HG02973 (cell line): ENCODE results near the gene ERP44.
"Not testable (repeated sequence)": the region's sequence is repeated elsewhere in the genome, so short reads cannot be mapped to it uniquely, and the experiment has no call there.

Source experiments
- ATAC-seq: cut with Tn5 transposase; IDR thresholded peaks from one replicate; pipeline ENCODE4 v1.9.1; 2021; ENCODE audit warnings: moderate library complexity; ENCODE audit not compliant: unreplicated experiment

ERP44 gene

GRCh38 chr9:100070104-100071041 lies 28.4 kb downstream of the ERP44 start:
- ATAC-seq = no peak

- ATAC-seq = not testable (repeated sequence)
Observed at GRCh38 chr9:100069068-100069467, 29.7 kb downstream of the ERP44 start.

GRCh38 chr9:100067990-100068389 lies 30.8 kb downstream of the ERP44 start:
- ATAC-seq = not testable (repeated sequence)

- peak; percentile 94 for ATAC-seq
Observed at GRCh38 chr9:100066539-100066938, 32.3 kb downstream of the ERP44 start.

- ATAC-seq = no peak
Observed at GRCh38 chr9:100064872-100065581, 33.8 kb downstream of the ERP44 start.

GRCh38 chr9:100063185-100063584 lies 35.6 kb downstream of the ERP44 start:
- no peak for ATAC-seq

- not testable (repeated sequence) for ATAC-seq
Observed at GRCh38 chr9:100062683-100063082, 36.1 kb downstream of the ERP44 start.

- peak; percentile 89 for ATAC-seq
Observed at GRCh38 chr9:100058699-100059579, 39.9 kb downstream of the ERP44 start.

- no peak for ATAC-seq
Observed at GRCh38 chr9:100057624-100058023, 41.2 kb downstream of the ERP44 start.

- ATAC-seq = no peak
Observed at GRCh38 chr9:100056561-100056960, 42.2 kb downstream of the ERP44 start.

- ATAC-seq = no peak
Observed at GRCh38 chr9:100052375-100052774, 46.4 kb downstream of the ERP44 start.

- ATAC-seq = no peak
Observed at GRCh38 chr9:100049551-100049950, 49.2 kb downstream of the ERP44 start.

GRCh38 chr9:100038472-100038871 lies 60.3 kb downstream of the ERP44 start:
- no peak for ATAC-seq

- no peak for ATAC-seq
Observed at GRCh38 chr9:100033877-100034551, 64.8 kb downstream of the ERP44 start.

- ATAC-seq = peak; percentile 45
Observed at GRCh38 chr9:100030548-100030947, 68.3 kb downstream of the ERP44 start.

GRCh38 chr9:100029251-100029650 lies 69.5 kb downstream of the ERP44 start:
- no peak for ATAC-seq

GRCh38 chr9:100028201-100028784 lies 70.5 kb downstream of the ERP44 start:
- ATAC-seq = peak; percentile 66

- ATAC-seq = no peak
Observed at GRCh38 chr9:100027543-100027942, 71.3 kb downstream of the ERP44 start.

GRCh38 chr9:100021931-100022330 lies 76.9 kb downstream of the ERP44 start:
- ATAC-seq = no peak
